Kidney epithelial cell (primary cell): ENCODE data around the gene TFAP2C. TPM values are rescaled to one million over a fixed set of nuclear protein-coding genes. Genes with fewer than 3 reads are reported as not detected.

Source experiments
- DNase-seq: peaks from one replicate; pipeline ENCODE4 v3.0.0-alpha.2; 2010; ENCODE audit warnings: low read depth
- H3K27me3 ChIP-seq: 2 replicates; pipeline ENCODE4 v1.6.0; 2011; ENCODE audit warnings: low read length; ENCODE audit not compliant: control insufficient read depth, insufficient read depth
- H3K36me3 ChIP-seq: 2 replicates; pipeline ENCODE4 v1.5.1; 2011; ENCODE audit warnings: low read length; ENCODE audit not compliant: control insufficient read depth, insufficient read depth
- H3K4me3 ChIP-seq: 2 replicates; pipeline ENCODE4 v1.5.1; 2011; ENCODE audit warnings: low read depth, mild to moderate bottlenecking, control low read depth, low read length
- CTCF ChIP-seq: IDR thresholded peaks from 2 replicates; pipeline ENCODE4 v1.5.1; 2011; ENCODE audit warnings: mild to moderate bottlenecking, moderate library complexity, low read length, control low read depth, inconsistent platforms; ENCODE audit not compliant: insufficient read depth, poor library complexity, severe bottlenecking
- total RNA-seq: library from RNA; depleted of rRNA; stranded (reverse); fragments of >200 nt; gene quantifications from 2 replicates; pipeline ENCODE4 v1.2.3, GENCODE V29; 2015

The TFAP2C gene
- total RNA-seq, 1 donor from 2014 or later, result 0.17 TPM

GRCh38 chr20:56587307-56588041, 41.6 kb upstream of the TFAP2C start:
- Histone ChIP-seq H3K4me3 (no peak overlapping the region), H3K27me3 (no peaks in the 10 kb centered on the region), H3K36me3 (no peaks in the 10 kb centered on the region)
- no peak for TF ChIP-seq CTCF
- DNase-seq, result no peak

- no peak for DNase-seq
- TF ChIP-seq CTCF, result no peak
- Histone ChIP-seq H3K4me3 (no peak overlapping the region), H3K36me3 (no peaks in the 10 kb centered on the region), H3K27me3 (no peaks in the 10 kb centered on the region)
Measured at GRCh38 chr20:56588996-56589395, 40.1 kb upstream of the TFAP2C start.

GRCh38 chr20:56589633-56590032, 39.5 kb upstream of the TFAP2C start:
- no peaks in the 10 kb centered on the region for H3K27me3 ChIP-seq
- no peak for TF ChIP-seq CTCF

GRCh38 chr20:56590888-56591287, 38.2 kb upstream of the TFAP2C start:
- Histone ChIP-seq H3K27me3 (no peaks in the 10 kb centered on the region), H3K36me3 (no peaks in the 10 kb centered on the region), H3K4me3 (no peak overlapping the region)
- no peak for DNase-seq
- TF ChIP-seq CTCF, result no peak

More at GRCh38 chr20:56589633-56590032, 39.5 kb upstream of the TFAP2C start:
- H3K4me3 ChIP-seq, result no peak overlapping the region
- no peaks in the 10 kb centered on the region for H3K36me3 ChIP-seq
- DNase-seq, result no peak

DNA sequence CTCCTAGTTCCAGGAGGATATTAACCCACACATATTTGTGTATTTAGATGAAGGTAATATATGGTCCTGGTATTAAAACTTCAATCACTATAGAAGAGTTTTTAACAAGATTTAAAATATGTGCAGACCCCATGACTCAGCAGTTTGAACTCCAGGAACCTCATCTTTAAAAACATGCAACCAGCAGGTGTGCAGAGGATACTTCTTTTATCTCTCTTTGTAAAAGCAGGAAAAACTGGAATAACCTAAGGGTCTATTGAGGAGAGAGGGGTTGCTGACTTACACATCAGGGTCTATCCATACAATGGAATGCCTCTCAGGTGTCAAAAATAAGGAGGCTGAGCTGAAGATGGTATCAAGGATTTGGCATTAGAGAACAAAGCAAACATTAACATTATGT, 36.9 kb upstream of the TFAP2C start:
- no peak for DNase-seq
- no peak for TF ChIP-seq CTCF
- no peaks in the 10 kb centered on the region for H3K36me3 ChIP-seq
- H3K27me3 ChIP-seq, result no peaks in the 10 kb centered on the region
- no peak overlapping the region for H3K4me3 ChIP-seq

- Histone ChIP-seq H3K27me3 (no peaks in the 10 kb centered on the region), H3K4me3 (no peak overlapping the region), H3K36me3 (no peaks in the 10 kb centered on the region)
- no peak for DNase-seq
- no peak for TF ChIP-seq CTCF
Measured at GRCh38 chr20:56592817-56593216, 36.3 kb upstream of the TFAP2C start.
